Non-pigmented ciliary epithelial cell (primary cell): ENCODE results near the gene MAGEA9B.
"Not testable (repeated sequence)": the region's sequence is repeated elsewhere in the genome, so short reads cannot be mapped to it uniquely, and the experiment has no call there.

Experiments used
- DNase-seq: peaks from one replicate; pipeline ENCODE4 v3.0.0-alpha.2; 2010; ENCODE audit warnings: low read depth

The MAGEA9B gene

GRCh38 chrX:149587359-149587758 lies at the start of gene MAGEA9B:
Gene MAGEA9B (minus strand): TSS chrX:149587459. CDS start chrX:149583179, 4,280 bp downstream.
- DNase-seq = not testable (repeated sequence)

GRCh38 chrX:149633511-149633910 lies 46.3 kb upstream of the MAGEA9B start:
- DNase-seq = no peak

GRCh38 chrX:149631234-149632165 lies 44.2 kb upstream of the MAGEA9B start, which contains the start of gene TMEM185A:
Gene TMEM185A (minus strand): TSS chrX:149631792. CDS start chrX:149631580, 212 bp downstream.
- DNase-seq = no peak

GRCh38 chrX:149630681-149631233 lies 43.5 kb upstream of the MAGEA9B start:
- no peak for DNase-seq

- no peak for DNase-seq
These were observed 42.6 kb upstream of the MAGEA9B start for GRCh38 chrX:149629730-149630387.

GRCh38 chrX:149628768-149629167 lies 41.5 kb upstream of the MAGEA9B start:
- DNase-seq = no peak

- no peak for DNase-seq
These were observed 41.0 kb upstream of the MAGEA9B start for GRCh38 chrX:149628280-149628679.

GRCh38 chrX:149626829-149627228 lies 39.6 kb upstream of the MAGEA9B start:
- not testable (repeated sequence) for DNase-seq

- DNase-seq = not testable (repeated sequence)
These were observed 32.4 kb upstream of the MAGEA9B start for GRCh38 chrX:149619662-149620061.

- no peak for DNase-seq
These were observed 31.6 kb upstream of the MAGEA9B start for GRCh38 chrX:149618871-149619270.

GRCh38 chrX:149611623-149612175 lies 24.4 kb upstream of the MAGEA9B start:
- no peak for DNase-seq

- no peak for DNase-seq
These were observed 23.3 kb upstream of the MAGEA9B start for GRCh38 chrX:149610511-149610910.

- DNase-seq = no peak
These were observed 20.4 kb upstream of the MAGEA9B start for GRCh38 chrX:149607699-149608098.

GRCh38 chrX:149605248-149605885 lies 18.1 kb upstream of the MAGEA9B start:
- not testable (repeated sequence) for DNase-seq

GRCh38 chrX:149598603-149599002 lies 11.3 kb upstream of the MAGEA9B start:
- DNase-seq = not testable (repeated sequence)

GRCh38 chrX:149595943-149596342 lies 8.7 kb upstream of the MAGEA9B start:
- not testable (repeated sequence) for DNase-seq

GRCh38 chrX:149595214-149595613 lies 8.0 kb upstream of the MAGEA9B start, which contains the start of gene HSFX2:
Gene HSFX2 (minus strand): TSS chrX:149595314. CDS start chrX:149594700, 614 bp downstream.
- not testable (repeated sequence) for DNase-seq

- DNase-seq = not testable (repeated sequence)
These were observed 3.7 kb upstream of the MAGEA9B start for GRCh38 chrX:149590993-149591392.

- not testable (repeated sequence) for DNase-seq
These were observed 1.6 kb downstream of the MAGEA9B start for GRCh38 chrX:149585631-149586030.

GRCh38 chrX:149573456-149573855 lies 13.8 kb downstream of the MAGEA9B start:
- not testable (repeated sequence) for DNase-seq

GRCh38 chrX:149572743-149573142 lies 14.5 kb downstream of the MAGEA9B start:
- no peak for DNase-seq

GRCh38 chrX:149571770-149572169 lies 15.5 kb downstream of the MAGEA9B start:
- DNase-seq = no peak
